Measurements from ENCODE around the gene WDR5. TPM values are rescaled to one million over a fixed set of nuclear protein-coding genes. Genes with fewer than 3 reads are reported as not detected.
"Not testable (repeated sequence)": the region's sequence is repeated elsewhere in the genome, so short reads cannot be mapped to it uniquely, and the experiment has no call there.

The WDR5 gene
- total and polyA plus RNA-seq, 5 donors from 2014 or later: 11.4 to 19.3 (median 17.8) TPM

DNA sequence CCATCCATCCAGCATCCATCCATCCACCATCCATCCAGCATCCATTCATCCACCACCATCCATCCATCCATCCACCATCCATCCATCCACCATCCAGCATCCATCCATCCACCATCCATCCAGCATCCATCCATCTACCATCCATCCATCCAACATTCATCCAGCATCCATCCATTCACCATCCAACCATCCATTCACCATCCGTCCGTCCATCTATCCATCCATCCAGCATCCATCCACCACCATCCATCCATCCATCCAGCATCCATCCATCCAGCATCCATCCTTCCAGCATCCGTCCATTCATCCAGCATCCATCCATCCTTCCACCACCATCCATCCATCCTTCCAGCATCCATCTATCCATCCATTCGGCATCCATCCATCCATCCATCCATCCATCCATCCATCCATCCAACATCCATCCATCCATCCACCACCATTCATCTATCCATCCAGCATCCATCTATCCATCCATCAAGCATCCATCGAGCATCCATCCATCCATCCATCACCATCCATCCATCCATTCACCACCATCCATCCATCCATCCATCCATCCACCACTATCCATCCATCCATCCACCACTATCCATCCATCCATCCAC lies 32.4 kb upstream of the WDR5 start:
- Mint-ChIP-seq H3K27me3 (peaks cover 13% of the 10 kb centered on the region), H3K4me1 (peaks cover 0 to 9% (median 0%) of the 10 kb centered on the region in 4 donors), H3K9me3 (no peaks in the 10 kb centered on the region), H3K27ac (no peak overlapping the region), H3K4me3 (no peak overlapping the region), H3K36me3 (no peaks in the 10 kb centered on the region)
- no peaks in the 10 kb centered on the region for H3K9me3 ChIP-seq (ENCODE audit: control insufficient read depth in 2 of 2, low read length in 2 of 2)
- ATAC-seq (ENCODE audit: low read depth in 2 of 2) (no peak), DNase-seq (no peak)
- H3K27me3 ChIP-seq (ENCODE audit: control insufficient read depth, insufficient read depth, low read length): no peaks in the 10 kb centered on the region
- no peak overlapping the region for H3K27ac ChIP-seq (ENCODE audit: insufficient read depth, low read length, poor library complexity, severe bottlenecking)
- H3K4me1 ChIP-seq (ENCODE audit: control insufficient read depth, insufficient read depth, low read length, poor library complexity, severe bottlenecking): no peaks in the 10 kb centered on the region
- no peak overlapping the region for H3K4me3 ChIP-seq (ENCODE audit: low read depth, low read length)
- H3K36me3 ChIP-seq (ENCODE audit: control insufficient read depth, insufficient read depth, low read length): no peaks in the 10 kb centered on the region

DNA sequence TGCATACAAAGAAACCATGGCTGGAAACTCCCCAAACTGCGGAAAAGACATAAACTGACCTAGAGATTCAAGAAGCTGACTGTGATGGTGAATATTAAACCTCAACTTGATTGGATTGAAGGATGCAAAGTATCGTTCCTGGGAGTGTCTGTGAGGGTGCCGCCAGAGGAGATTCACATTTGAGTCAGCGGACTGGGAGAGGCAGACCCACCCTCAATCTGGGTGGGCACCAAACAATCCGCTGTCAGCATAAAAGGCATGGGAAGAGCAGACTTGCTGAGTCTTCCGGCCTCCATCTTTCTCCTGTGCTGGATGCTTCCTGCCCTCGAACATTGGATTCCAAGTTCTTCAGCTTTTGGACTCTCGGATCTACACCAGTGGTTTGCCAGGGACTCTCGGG lies 24.8 kb upstream of the WDR5 start:
- Histone ChIP-seq H3K4me3 (ENCODE audit: low read depth, low read length) (no peak overlapping the region), H3K36me3 (ENCODE audit: control insufficient read depth, insufficient read depth, low read length) (no peaks in the 10 kb centered on the region), H3K27ac (ENCODE audit: insufficient read depth, low read length, poor library complexity, severe bottlenecking) (no peak overlapping the region), H3K9me3 (ENCODE audit: control insufficient read depth in 2 of 2, low read length in 2 of 2) (no peaks in the 10 kb centered on the region), H3K4me1 (ENCODE audit: control insufficient read depth, insufficient read depth, low read length, poor library complexity, severe bottlenecking) (no peaks in the 10 kb centered on the region), H3K27me3 (ENCODE audit: control insufficient read depth, insufficient read depth, low read length) (no peaks in the 10 kb centered on the region)
- Mint-ChIP-seq H3K27ac (peak overlapping the region in 1 of 3 donors; percentile 26), H3K9me3 (peaks cover 0 to 2% (median 0%) of the 10 kb centered on the region in 7 donors), H3K4me1 (no peaks in the 10 kb centered on the region), H3K27me3 (peaks cover 4% of the 10 kb centered on the region), H3K36me3 (no peaks in the 10 kb centered on the region), H3K4me3 (no peak overlapping the region)
- no peak for ATAC-seq (ENCODE audit: low read depth in 2 of 2)
- no peak for DNase-seq

DNA sequence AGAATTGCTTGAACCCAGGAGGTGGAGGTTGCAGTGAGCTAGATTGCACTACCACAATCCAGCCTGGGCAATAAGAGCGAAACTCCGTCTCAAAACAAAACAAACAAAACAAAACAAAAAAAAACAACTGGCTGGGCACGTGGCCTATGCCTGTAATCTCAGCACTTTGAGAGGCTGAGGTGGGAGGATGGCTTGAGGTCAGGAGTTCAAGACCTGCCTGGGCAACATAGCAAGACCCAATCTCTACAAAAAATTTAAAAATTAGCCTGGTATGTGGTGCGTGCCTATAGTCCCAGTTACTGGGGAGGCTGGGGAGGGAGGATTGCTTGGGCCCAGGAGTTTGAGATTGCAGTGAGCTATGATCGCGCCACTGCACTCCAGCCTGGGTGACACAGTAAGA lies 23.3 kb upstream of the WDR5 start:
- Mint-ChIP-seq H3K27ac (no peak overlapping the region), H3K27me3 (peaks cover 4% of the 10 kb centered on the region), H3K9me3 (peaks cover 0 to 2% (median 0%) of the 10 kb centered on the region in 7 donors), H3K36me3 (no peaks in the 10 kb centered on the region), H3K4me1 (no peaks in the 10 kb centered on the region), H3K4me3 (no peak overlapping the region)
- no peaks in the 10 kb centered on the region for H3K36me3 ChIP-seq (ENCODE audit: control insufficient read depth, insufficient read depth, low read length)
- DNase-seq (no peak), ATAC-seq (ENCODE audit: low read depth in 2 of 2) (no peak)
- no peak overlapping the region for H3K27ac ChIP-seq (ENCODE audit: insufficient read depth, low read length, poor library complexity, severe bottlenecking)
- H3K9me3 ChIP-seq (ENCODE audit: control insufficient read depth in 2 of 2, low read length in 2 of 2): no peaks in the 10 kb centered on the region
- H3K4me3 ChIP-seq (ENCODE audit: low read depth, low read length): no peak overlapping the region
- H3K27me3 ChIP-seq (ENCODE audit: control insufficient read depth, insufficient read depth, low read length): no peaks in the 10 kb centered on the region
- H3K4me1 ChIP-seq (ENCODE audit: control insufficient read depth, insufficient read depth, low read length, poor library complexity, severe bottlenecking): no peaks in the 10 kb centered on the region

DNA sequence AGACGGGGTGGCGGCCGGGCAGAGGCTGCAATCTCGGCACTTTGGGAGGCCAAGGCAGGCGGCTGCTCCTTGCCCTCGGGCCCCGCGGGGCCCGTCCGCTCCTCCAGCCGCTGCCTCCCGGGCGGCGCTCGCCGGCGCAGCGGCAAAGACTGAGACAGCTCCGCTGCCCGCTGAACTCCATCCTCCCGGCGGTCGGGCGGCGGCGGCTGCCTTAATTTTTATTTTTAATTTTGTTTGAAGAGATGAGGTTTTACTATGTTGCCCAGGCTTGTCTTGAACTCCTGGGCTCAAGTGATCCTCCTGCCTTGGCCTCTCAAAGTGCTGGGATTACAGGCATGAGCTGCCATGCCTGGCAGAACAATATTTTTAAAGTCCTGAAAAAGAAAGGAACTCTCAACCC lies 16.9 kb upstream of the WDR5 start:
- not testable (repeated sequence) for H3K9me3 ChIP-seq (ENCODE audit: control insufficient read depth in 2 of 2, low read length in 2 of 2); H3K36me3 Mint-ChIP-seq; H3K4me1 ChIP-seq (ENCODE audit: control insufficient read depth, insufficient read depth, low read length, poor library complexity, severe bottlenecking); H3K27ac Mint-ChIP-seq; H3K27me3 ChIP-seq (ENCODE audit: control insufficient read depth, insufficient read depth, low read length); H3K36me3 ChIP-seq (ENCODE audit: control insufficient read depth, insufficient read depth, low read length); H3K4me3 ChIP-seq (ENCODE audit: low read depth, low read length); DNase-seq; H3K9me3 Mint-ChIP-seq; H3K4me1 Mint-ChIP-seq; ATAC-seq (ENCODE audit: low read depth in 2 of 2); H3K27me3 Mint-ChIP-seq; H3K4me3 Mint-ChIP-seq; H3K27ac ChIP-seq (ENCODE audit: insufficient read depth, low read length, poor library complexity, severe bottlenecking)

DNA sequence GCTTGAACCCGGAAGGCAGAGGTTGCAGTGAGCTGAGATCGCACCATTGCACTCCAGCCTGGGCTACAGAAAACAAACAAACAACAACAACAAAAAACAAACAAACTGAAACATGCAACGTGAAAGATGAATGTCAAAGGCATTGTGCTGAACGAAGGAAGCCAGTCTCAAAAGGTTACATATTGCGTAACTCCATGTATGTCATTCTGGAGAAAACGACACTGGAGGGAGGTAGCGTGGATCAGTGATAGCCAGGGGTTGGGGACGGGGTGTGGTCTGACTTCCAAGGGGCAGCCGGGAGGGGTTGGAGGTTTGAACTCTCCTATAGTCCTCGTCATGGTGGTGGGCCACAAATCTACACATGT lies 12.1 kb upstream of the WDR5 start:
- H3K4me1 Mint-ChIP-seq: no peaks in the 10 kb centered on the region
- H3K4me1 ChIP-seq (ENCODE audit: control insufficient read depth, insufficient read depth, low read length, poor library complexity, severe bottlenecking): no peaks in the 10 kb centered on the region
- H3K27me3 ChIP-seq (ENCODE audit: control insufficient read depth, insufficient read depth, low read length): no peaks in the 10 kb centered on the region
- peaks cover 7% of the 10 kb centered on the region for H3K27me3 Mint-ChIP-seq
- H3K9me3 ChIP-seq (ENCODE audit: control insufficient read depth in 2 of 2, low read length in 2 of 2): no peaks in the 10 kb centered on the region
- ATAC-seq (ENCODE audit: low read depth in 2 of 2) (no peak), DNase-seq (no peak)
- no peak overlapping the region for H3K4me3 Mint-ChIP-seq
- H3K27ac Mint-ChIP-seq: no peak overlapping the region
- no peak overlapping the region for H3K4me3 ChIP-seq (ENCODE audit: low read depth, low read length)
- no peak overlapping the region for H3K27ac ChIP-seq (ENCODE audit: insufficient read depth, low read length, poor library complexity, severe bottlenecking)
- H3K36me3 ChIP-seq (ENCODE audit: control insufficient read depth, insufficient read depth, low read length): no peaks in the 10 kb centered on the region
- no peaks in the 10 kb centered on the region for H3K36me3 Mint-ChIP-seq
- H3K9me3 Mint-ChIP-seq: no peaks in the 10 kb centered on the region

DNA sequence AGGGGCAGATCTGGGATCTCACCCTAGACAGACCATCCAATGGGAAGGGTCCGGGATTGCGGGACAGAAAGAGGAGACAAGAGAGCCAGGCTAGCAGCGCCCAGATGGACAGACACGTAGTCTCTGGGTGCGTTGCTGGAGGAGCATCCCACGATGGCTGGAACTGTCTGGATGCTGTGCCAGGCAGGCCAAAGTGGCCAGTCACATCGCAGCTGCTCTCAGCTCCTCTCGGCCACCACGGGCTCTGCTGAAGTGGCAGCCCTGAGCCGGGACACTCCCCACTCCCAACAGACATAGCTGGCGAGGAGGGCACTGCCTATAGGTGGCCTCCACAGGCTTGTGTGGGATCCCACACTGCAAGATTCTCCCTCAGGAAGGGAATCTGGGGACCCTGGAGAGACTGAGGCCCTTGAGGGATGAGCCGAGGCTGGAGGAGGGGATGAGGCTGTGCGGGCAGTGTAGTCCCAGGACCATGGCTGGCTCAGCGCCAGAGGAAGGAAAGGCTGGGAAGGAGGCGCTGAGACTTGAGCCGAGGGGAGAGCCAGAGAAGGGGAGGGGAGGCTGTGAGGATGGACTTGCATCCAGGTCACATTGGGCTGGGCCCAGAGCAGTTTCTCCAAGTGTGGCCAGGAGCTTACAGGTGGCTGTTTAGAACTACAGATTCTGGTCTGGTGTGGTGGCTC lies 10.3 kb upstream of the WDR5 start:
- no peaks in the 10 kb centered on the region for H3K36me3 Mint-ChIP-seq
- H3K9me3 ChIP-seq (ENCODE audit: control insufficient read depth in 2 of 2, low read length in 2 of 2): no peaks in the 10 kb centered on the region
- no peaks in the 10 kb centered on the region for H3K4me1 ChIP-seq (ENCODE audit: control insufficient read depth, insufficient read depth, low read length, poor library complexity, severe bottlenecking)
- no peaks in the 10 kb centered on the region for H3K27me3 Mint-ChIP-seq
- H3K4me3 ChIP-seq (ENCODE audit: low read depth, low read length): no peak overlapping the region
- H3K9me3 Mint-ChIP-seq: no peaks in the 10 kb centered on the region
- DNase-seq: no peak
- no peaks in the 10 kb centered on the region for H3K4me1 Mint-ChIP-seq
- ATAC-seq (ENCODE audit: low read depth in 2 of 2): no peak
- no peak overlapping the region for H3K27ac ChIP-seq (ENCODE audit: insufficient read depth, low read length, poor library complexity, severe bottlenecking)
- no peak overlapping the region for H3K4me3 Mint-ChIP-seq
- H3K36me3 ChIP-seq (ENCODE audit: control insufficient read depth, insufficient read depth, low read length): no peaks in the 10 kb centered on the region
- H3K27me3 ChIP-seq (ENCODE audit: control insufficient read depth, insufficient read depth, low read length): no peaks in the 10 kb centered on the region
- H3K27ac Mint-ChIP-seq: no peak overlapping the region

DNA sequence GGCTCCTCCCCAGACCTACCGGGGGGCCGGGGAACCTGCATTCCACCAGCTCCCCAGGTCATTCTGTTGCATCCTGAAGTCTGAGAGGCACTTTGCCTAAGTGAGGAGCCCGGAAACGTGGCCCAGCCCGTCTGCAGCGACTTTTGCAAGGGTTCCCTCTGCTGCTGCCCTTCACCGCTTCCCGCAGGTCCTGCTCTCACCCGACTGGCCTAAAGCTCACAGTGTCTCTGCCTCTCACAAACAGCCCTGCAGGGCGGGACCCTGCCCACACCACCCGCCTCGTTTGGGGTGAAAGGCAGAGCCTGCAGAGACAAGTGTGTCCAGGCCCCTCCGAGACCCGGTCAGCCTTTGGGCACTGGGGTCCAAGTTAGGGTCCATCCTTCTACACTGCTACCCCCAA lies 9.5 kb upstream of the WDR5 start:
- DNase-seq (no peak), ATAC-seq (ENCODE audit: low read depth in 2 of 2) (no peak)
- Mint-ChIP-seq H3K9me3 (no peaks in the 10 kb centered on the region), H3K4me1 (no peaks in the 10 kb centered on the region), H3K27me3 (no peaks in the 10 kb centered on the region), H3K27ac (no peak overlapping the region), H3K36me3 (no peaks in the 10 kb centered on the region), H3K4me3 (no peak overlapping the region)
- Histone ChIP-seq H3K27ac (ENCODE audit: insufficient read depth, low read length, poor library complexity, severe bottlenecking) (no peak overlapping the region), H3K4me1 (ENCODE audit: control insufficient read depth, insufficient read depth, low read length, poor library complexity, severe bottlenecking) (no peaks in the 10 kb centered on the region), H3K9me3 (ENCODE audit: control insufficient read depth in 2 of 2, low read length in 2 of 2) (no peaks in the 10 kb centered on the region), H3K4me3 (ENCODE audit: low read depth, low read length) (no peak overlapping the region), H3K36me3 (ENCODE audit: control insufficient read depth, insufficient read depth, low read length) (no peaks in the 10 kb centered on the region), H3K27me3 (ENCODE audit: control insufficient read depth, insufficient read depth, low read length) (no peaks in the 10 kb centered on the region)

DNA sequence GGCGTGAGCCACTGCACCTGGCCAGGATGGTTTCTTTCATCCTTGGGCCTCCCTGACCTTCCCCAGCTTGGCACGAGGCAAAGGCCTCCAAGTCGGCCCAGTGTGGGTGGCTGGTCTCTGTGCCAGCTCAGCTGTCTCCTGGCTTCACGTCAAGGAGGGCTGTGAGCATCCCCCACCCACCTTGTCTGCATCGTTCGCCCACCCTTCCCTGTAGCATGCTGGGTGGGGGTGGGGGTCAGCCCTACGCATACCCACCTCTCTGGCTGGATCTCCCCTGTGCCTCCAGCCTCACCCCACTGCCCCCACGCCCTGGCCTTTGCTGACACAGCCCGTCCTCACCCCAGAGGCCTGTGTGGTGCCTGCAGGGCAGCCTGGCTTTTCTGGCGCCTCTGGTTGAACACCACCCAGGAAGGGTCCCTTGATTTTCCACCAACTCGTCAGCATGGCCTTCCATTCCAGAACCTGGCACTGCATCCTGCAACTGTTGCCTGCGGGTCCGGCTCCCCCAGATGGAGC lies 8.8 kb upstream of the WDR5 start:
- ATAC-seq (ENCODE audit: low read depth in 2 of 2): no peak
- Histone ChIP-seq H3K4me1 (ENCODE audit: control insufficient read depth, insufficient read depth, low read length, poor library complexity, severe bottlenecking) (no peaks in the 10 kb centered on the region), H3K9me3 (ENCODE audit: control insufficient read depth in 2 of 2, low read length in 2 of 2) (no peaks in the 10 kb centered on the region), H3K4me3 (ENCODE audit: low read depth, low read length) (no peak overlapping the region), H3K27ac (ENCODE audit: insufficient read depth, low read length, poor library complexity, severe bottlenecking) (no peak overlapping the region), H3K27me3 (ENCODE audit: control insufficient read depth, insufficient read depth, low read length) (no peaks in the 10 kb centered on the region), H3K36me3 (ENCODE audit: control insufficient read depth, insufficient read depth, low read length) (no peaks in the 10 kb centered on the region)
- Mint-ChIP-seq H3K9me3 (no peaks in the 10 kb centered on the region), H3K27ac (no peak overlapping the region), H3K4me3 (no peak overlapping the region), H3K36me3 (no peaks in the 10 kb centered on the region), H3K27me3 (no peaks in the 10 kb centered on the region), H3K4me1 (peaks cover 0 to 3% (median 0%) of the 10 kb centered on the region in 4 donors)
- no peak for DNase-seq
